PC-9 (cell line): ENCODE data around the gene PAF1. TPM values are rescaled to one million over a fixed set of nuclear protein-coding genes. Genes with fewer than 3 reads are reported as not detected.

Source experiments
- BruUV-seq: library from RNA; stranded (reverse); fragments of 400-500 nt; replicated peaks from 2 replicates; lab custom pipeline; 2021; lab: Mats Ljungman, UMichigan
- CTCF ChIA-PET: fragments of 300-600 bp; sonication (Branson Sonifier 250); formaldehyde crosslinking; loops from one replicate; lab custom pipeline; 2022; ENCODE audit warnings: antibody characterized with exemption; lab: Charles Lee
- POLR2A ChIA-PET: fragments of 300-600 bp; sonication (Branson Sonifier 250); formaldehyde crosslinking; loops from one replicate; lab custom pipeline; 2022; ENCODE audit warnings: antibody characterized with exemption; ENCODE audit not compliant: unreplicated experiment; lab: Charles Lee
- DNase-seq, 2 experiments: peaks; one replicate each; pipeline versions ENCODE4 v3.0.0 to v3.0.0-alpha.2; 2015 to 2022; ENCODE audit warnings: mixed read lengths in 1 of 2
- H2AFZ ChIP-seq: fragments of 200-600 bp; sonication (generic); 2 replicates; pipeline ENCODE4 v1.8.1; 2017; ENCODE audit warnings: antibody characterized with exemption
- H3F3A ChIP-seq: fragments of 200-600 bp; sonication (generic); 2 replicates; pipeline ENCODE4 v1.8.1; 2017; ENCODE audit warnings: antibody characterized with exemption, mild to moderate bottlenecking, low read depth; ENCODE audit not compliant: insufficient read depth
- H3K27ac ChIP-seq: fragments of 200-600 bp; sonication (generic); 2 replicates; pipeline ENCODE4 v1.6.1; 2016; ENCODE audit warnings: mixed run types
- H3K27me3 ChIP-seq: fragments of 200-600 bp; sonication (generic); 2 replicates; pipeline ENCODE4 v1.6.1; 2016; ENCODE audit warnings: low read depth, mixed run types; ENCODE audit not compliant: insufficient read depth
- H3K36me3 ChIP-seq: fragments of 200-600 bp; sonication (generic); 2 replicates; pipeline ENCODE4 v1.6.1; 2016; ENCODE audit warnings: low read depth, mixed run types
- H3K4me1 ChIP-seq: fragments of 200-600 bp; sonication (generic); replicated peaks from 2 replicates; pipeline ENCODE4 v1.6.1; 2016; ENCODE audit warnings: mixed run types; ENCODE audit not compliant: insufficient read depth
- H3K4me2 ChIP-seq: fragments of 200-600 bp; sonication (generic); 2 replicates; pipeline ENCODE4 v1.6.1; 2017; ENCODE audit warnings: mixed run types
- H3K4me3 ChIP-seq: fragments of 200-600 bp; sonication (generic); 2 replicates; pipeline ENCODE4 v1.6.1; 2016; ENCODE audit warnings: mixed run types
- H3K79me2 ChIP-seq: fragments of 200-600 bp; sonication (generic); 2 replicates; pipeline ENCODE4 v1.6.1; 2017; ENCODE audit warnings: low read depth, mixed run types
- H3K9me2 ChIP-seq: fragments of 200-600 bp; sonication (generic); 2 replicates; pipeline ENCODE4 v1.8.1; 2017; ENCODE audit warnings: mild to moderate bottlenecking; ENCODE audit not compliant: insufficient read depth
- H3K9me3 ChIP-seq: fragments of 200-600 bp; sonication (generic); 2 replicates; pipeline ENCODE4 v1.8.1; 2016; ENCODE audit warnings: low read depth; ENCODE audit not compliant: insufficient read depth
- H4K20me1 ChIP-seq: fragments of 200-600 bp; sonication (generic); 2 replicates; pipeline ENCODE4 v1.8.1; 2017; ENCODE audit not compliant: insufficient read depth
- EZH2 ChIP-seq: fragments of 200-600 bp; sonication (generic); IDR thresholded peaks from 2 replicates; pipeline ENCODE4 v1.8.0; 2017; ENCODE audit warnings: antibody characterized with exemption, low read depth
- intact Hi-C: fragments of 100-400 bp; cut with micrococcal nuclease; formaldehyde crosslinking; loops from one replicate; pipeline ENCODE4 v1.10.0; 2022; ENCODE audit not compliant: unreplicated experiment
- total RNA-seq: library from RNA; stranded (reverse); gene quantifications from 2 replicates; pipeline ENCODE4 v1.2.3, GENCODE V29; 2021
- TF ChIP-seq, protein P1 (sequence below): fragments of 200-600 bp; sonication (generic); conservative IDR thresholded peaks from 2 replicates; pipeline ENCODE4 v1.6.1; 2017; ENCODE audit warnings: mixed run types, antibody characterized with exemption, mild to moderate bottlenecking, moderate library complexity

PAF1 gene
- total RNA-seq, 1 experiment from 2014 or later: 61.1 TPM

DNA sequence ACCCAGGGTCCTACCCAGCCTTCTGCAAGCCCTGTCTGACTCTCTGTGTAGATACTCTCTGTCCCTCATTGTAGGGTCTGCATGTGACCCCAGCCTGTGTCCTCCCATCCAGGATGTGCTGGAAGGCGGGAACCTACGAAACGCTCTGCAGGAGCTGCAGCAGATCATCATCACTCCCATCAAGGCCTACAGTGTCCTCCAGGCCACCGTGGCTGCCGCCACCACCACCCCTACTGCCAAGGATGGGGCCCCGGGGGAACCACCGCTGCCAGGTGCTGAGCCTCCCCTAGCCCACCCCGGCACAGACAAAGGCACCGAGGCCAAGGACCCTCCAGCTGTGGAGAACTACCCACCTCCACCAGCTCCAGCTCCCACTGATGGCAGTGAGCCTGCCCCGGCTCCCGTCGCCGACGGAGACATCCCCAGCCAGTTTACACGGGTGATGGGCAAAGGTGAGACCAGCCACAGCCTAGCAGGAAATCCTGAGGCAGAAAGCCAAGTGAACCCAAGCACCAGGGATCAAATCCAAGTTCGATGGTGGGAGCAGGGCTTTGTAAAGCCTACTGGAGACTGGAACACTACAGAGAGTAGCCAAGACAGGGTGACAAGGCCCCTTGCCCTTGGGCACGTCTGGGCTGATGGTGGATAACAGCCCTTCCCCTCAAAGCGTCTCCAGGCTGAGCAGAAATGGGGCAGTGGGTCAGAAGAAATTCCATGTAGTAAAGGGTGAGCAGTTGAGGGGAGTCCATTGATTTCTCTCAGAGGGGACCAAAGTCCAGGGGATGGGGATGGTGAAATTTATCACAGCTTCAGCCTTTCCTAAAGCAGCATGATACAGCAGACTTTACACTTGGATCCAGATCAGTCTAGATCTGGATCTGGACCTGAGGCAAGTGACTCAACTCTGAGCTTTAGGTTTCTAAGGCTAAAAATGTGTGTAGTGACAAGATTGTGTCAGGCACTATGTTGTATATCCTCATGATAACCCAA is 13.2 kb downstream of the PAF1 start:
- Histone ChIP-seq H3K4me2 (no peak overlapping the region), H3K9me2 (no peaks in the 10 kb centered on the region), H3K27ac (no peak overlapping the region), H2AFZ (no peak overlapping the region), H3K4me1 (no peaks in the 10 kb centered on the region), H3K79me2 (no peaks in the 10 kb centered on the region), H4K20me1 (no peaks in the 10 kb centered on the region; the same call in 1 of the 2 replicates), H3K36me3 (0 out of 2 replicates have a peak, but pooled peaks cover 19% of the 10 kb centered on the region), H3K4me3 (no peak overlapping the region), H3F3A (peaks cover 10% of the 10 kb centered on the region; the same call in 1 of the 2 replicates), H3K27me3 (no peaks in the 10 kb centered on the region), H3K9me3 (no peaks in the 10 kb centered on the region)
- POLR2A ChIA-PET: no interaction called here
- BruUV-seq: no TSS peak
- no peak for DNase-seq
- CTCF ChIA-PET: no interaction called here
- no peak for TF ChIP-seq EZH2
- TF ChIP-seq, protein P1, sequence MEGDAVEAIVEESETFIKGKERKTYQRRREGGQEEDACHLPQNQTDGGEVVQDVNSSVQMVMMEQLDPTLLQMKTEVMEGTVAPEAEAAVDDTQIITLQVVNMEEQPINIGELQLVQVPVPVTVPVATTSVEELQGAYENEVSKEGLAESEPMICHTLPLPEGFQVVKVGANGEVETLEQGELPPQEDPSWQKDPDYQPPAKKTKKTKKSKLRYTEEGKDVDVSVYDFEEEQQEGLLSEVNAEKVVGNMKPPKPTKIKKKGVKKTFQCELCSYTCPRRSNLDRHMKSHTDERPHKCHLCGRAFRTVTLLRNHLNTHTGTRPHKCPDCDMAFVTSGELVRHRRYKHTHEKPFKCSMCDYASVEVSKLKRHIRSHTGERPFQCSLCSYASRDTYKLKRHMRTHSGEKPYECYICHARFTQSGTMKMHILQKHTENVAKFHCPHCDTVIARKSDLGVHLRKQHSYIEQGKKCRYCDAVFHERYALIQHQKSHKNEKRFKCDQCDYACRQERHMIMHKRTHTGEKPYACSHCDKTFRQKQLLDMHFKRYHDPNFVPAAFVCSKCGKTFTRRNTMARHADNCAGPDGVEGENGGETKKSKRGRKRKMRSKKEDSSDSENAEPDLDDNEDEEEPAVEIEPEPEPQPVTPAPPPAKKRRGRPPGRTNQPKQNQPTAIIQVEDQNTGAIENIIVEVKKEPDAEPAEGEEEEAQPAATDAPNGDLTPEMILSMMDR: no peak
- intact Hi-C loops: no loop called here

GRCh38 chr19:39375929-39376328 is 15.0 kb downstream of the PAF1 start:
- Histone ChIP-seq H3K9me3 (no peaks in the 10 kb centered on the region), H3K4me3 (no peak overlapping the region), H3K27ac (no peak overlapping the region), H3K4me1 (no peaks in the 10 kb centered on the region), H3K79me2 (no peaks in the 10 kb centered on the region), H4K20me1 (peaks cover 3% of the 10 kb centered on the region), H3K36me3 (peaks cover 18% of the 10 kb centered on the region; the same call in 1 of the 2 replicates), H2AFZ (no peak overlapping the region), H3K4me2 (no peak overlapping the region), H3F3A (peaks cover 3% of the 10 kb centered on the region; the same call in 1 of the 2 replicates), H3K27me3 (no peaks in the 10 kb centered on the region), H3K9me2 (no peaks in the 10 kb centered on the region)
- no peak for DNase-seq
- POLR2A ChIA-PET: no interaction called here
- intact Hi-C loops: no loop called here
- BruUV-seq: no TSS peak
- CTCF ChIA-PET: no interaction called here
- TF ChIP-seq EZH2: no peak
- TF ChIP-seq, protein P1: no peak

GRCh38 chr19:39372941-39373340 is 18.0 kb downstream of the PAF1 start:
- no peak for DNase-seq
- Histone ChIP-seq H4K20me1 (peaks cover 6% of the 10 kb centered on the region), H2AFZ (no peak overlapping the region), H3K9me3 (no peaks in the 10 kb centered on the region), H3F3A (0 out of 2 replicates have a peak, but pooled peaks cover 7% of the 10 kb centered on the region), H3K4me2 (no peak overlapping the region), H3K9me2 (no peaks in the 10 kb centered on the region), H3K27ac (no peak overlapping the region), H3K36me3 (peaks cover 16% of the 10 kb centered on the region; the same call in 1 of the 2 replicates), H3K4me1 (no peaks in the 10 kb centered on the region), H3K27me3 (no peaks in the 10 kb centered on the region), H3K4me3 (no peak overlapping the region), H3K79me2 (no peaks in the 10 kb centered on the region)
- POLR2A ChIA-PET: no interaction called here
- CTCF ChIA-PET: no interaction called here
- no TSS peak for BruUV-seq
- TF ChIP-seq EZH2: no peak
- TF ChIP-seq, protein P1: no peak
- intact Hi-C loops: no loop called here
